MCF 10A (cell line): Measurements from ENCODE around the gene SH3TC1. TPM values are rescaled to one million over a fixed set of nuclear protein-coding genes. Genes with fewer than 3 reads are reported as not detected.
A peak's percentile ranks its signal among the peaks of the same experiment; 100 is the strongest.

Source experiments
- BruUV-seq: library from RNA; stranded (reverse); fragments of 400-500 nt; replicated peaks from 2 replicates; lab custom pipeline; 2021; lab: Mats Ljungman, UMichigan
- CTCF ChIA-PET: fragments of 300-600 bp; sonication (Branson Sonifier 250); formaldehyde crosslinking; extraction: SDS; loops from one replicate; lab custom pipeline; 2021; ENCODE audit warnings: antibody characterized with exemption, inconsistent platforms; lab: Yijun Ruan, JAX
- POLR2A ChIA-PET: fragments of 300-600, 350-650 bp; sonication (Branson Sonifier 250); formaldehyde crosslinking; extraction: SDS; loops from one replicate; lab custom pipeline; 2020; ENCODE audit warnings: antibody characterized with exemption, inconsistent platforms; lab: Yijun Ruan, JAX
- DNase-seq: peaks from one replicate; pipeline ENCODE4 v3.0.0-alpha.2; 2018; ENCODE audit not compliant: unreplicated experiment
- H3K27ac Mint-ChIP-seq: one replicate; pipeline ENCODE4 v1.8.0; 2022; ENCODE audit warnings: mild to moderate bottlenecking, low read depth, mixed read lengths; ENCODE audit not compliant: unreplicated experiment
- H3K27me3 Mint-ChIP-seq: one replicate; pipeline ENCODE4 v1.8.0; 2022; ENCODE audit warnings: mixed read lengths; ENCODE audit not compliant: insufficient read depth, unreplicated experiment
- H3K36me3 Mint-ChIP-seq: one replicate; pipeline ENCODE4 v1.8.0; 2022; ENCODE audit warnings: mild to moderate bottlenecking, moderate library complexity, mixed read lengths; ENCODE audit not compliant: insufficient read depth, unreplicated experiment
- H3K4me1 Mint-ChIP-seq: one replicate; pipeline ENCODE4 v1.8.0; 2022; ENCODE audit warnings: mixed read lengths; ENCODE audit not compliant: insufficient read depth, unreplicated experiment
- H3K4me3 Mint-ChIP-seq: one replicate; pipeline ENCODE4 v1.8.0; 2022; ENCODE audit warnings: mild to moderate bottlenecking, moderate library complexity, mixed read lengths; ENCODE audit not compliant: unreplicated experiment
- H3K9me3 Mint-ChIP-seq: one replicate; pipeline ENCODE4 v1.8.0; 2022; ENCODE audit warnings: mixed read lengths; ENCODE audit not compliant: unreplicated experiment
- intact Hi-C: fragments of 100-400 bp; cut with micrococcal nuclease; formaldehyde crosslinking; loops from 2 replicates; pipeline ENCODE4 v1.14.1; 2022
- total RNA-seq: library from RNA; stranded (reverse); gene quantifications from 2 replicates; pipeline ENCODE4 v1.2.3, GENCODE V29; 2022
- TF ChIP-seq, protein P1 (sequence below): fragments of 200-600 bp; IDR thresholded peaks from one replicate; pipeline ENCODE4 v1.8.0; 2022; ENCODE audit warnings: antibody characterized with exemption, mild to moderate bottlenecking; ENCODE audit not compliant: unreplicated experiment

SH3TC1 gene
- total RNA-seq, 1 experiment from 2014 or later: 28.8 TPM

DNA sequence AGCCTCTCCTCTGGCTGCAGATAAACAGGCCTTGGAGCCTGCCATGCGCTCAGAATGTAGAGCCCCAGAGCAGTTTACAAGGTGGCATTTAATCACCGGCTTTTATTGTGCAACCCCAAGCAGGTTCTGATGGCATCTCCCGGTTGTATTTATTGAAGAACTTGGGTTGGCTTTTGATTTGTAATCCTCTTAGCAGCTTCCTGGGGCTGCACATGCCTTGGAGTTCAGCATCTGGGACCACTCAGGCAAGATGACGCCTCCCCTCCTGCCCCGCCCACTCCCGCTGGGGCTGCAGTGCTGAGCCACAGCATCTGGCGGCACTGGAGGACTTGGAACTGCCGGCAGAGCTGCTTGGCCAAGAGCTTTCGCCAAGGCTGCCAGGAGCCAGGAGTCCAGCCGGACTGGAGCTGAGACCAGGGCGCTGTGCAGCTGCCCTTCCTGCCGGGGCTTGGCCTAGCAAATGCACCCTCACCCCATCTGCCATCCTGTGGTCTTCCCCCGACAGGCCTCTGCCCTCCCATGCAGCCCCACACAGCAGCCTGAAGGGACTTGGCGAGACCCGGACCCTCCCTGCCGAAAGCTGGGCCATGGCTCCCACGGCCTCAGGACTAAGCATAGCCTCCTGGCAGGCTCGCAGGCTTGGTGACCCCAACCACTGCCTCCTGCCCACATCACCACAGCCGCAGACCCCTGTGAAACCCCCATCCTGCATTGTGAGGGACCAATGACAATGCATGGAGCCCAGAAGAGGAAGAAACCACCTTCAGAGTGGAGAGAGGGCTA, 75.9 kb downstream of the SH3TC1 start:
- intact Hi-C loops: loop anchor here (2.0 kb wide), 1 partner anchor 128 kb away; no protein-coding TSS in a partner anchor
- peaks cover 19% of the 10 kb centered on the region for H3K27me3 Mint-ChIP-seq
- TF ChIP-seq, protein P1, sequence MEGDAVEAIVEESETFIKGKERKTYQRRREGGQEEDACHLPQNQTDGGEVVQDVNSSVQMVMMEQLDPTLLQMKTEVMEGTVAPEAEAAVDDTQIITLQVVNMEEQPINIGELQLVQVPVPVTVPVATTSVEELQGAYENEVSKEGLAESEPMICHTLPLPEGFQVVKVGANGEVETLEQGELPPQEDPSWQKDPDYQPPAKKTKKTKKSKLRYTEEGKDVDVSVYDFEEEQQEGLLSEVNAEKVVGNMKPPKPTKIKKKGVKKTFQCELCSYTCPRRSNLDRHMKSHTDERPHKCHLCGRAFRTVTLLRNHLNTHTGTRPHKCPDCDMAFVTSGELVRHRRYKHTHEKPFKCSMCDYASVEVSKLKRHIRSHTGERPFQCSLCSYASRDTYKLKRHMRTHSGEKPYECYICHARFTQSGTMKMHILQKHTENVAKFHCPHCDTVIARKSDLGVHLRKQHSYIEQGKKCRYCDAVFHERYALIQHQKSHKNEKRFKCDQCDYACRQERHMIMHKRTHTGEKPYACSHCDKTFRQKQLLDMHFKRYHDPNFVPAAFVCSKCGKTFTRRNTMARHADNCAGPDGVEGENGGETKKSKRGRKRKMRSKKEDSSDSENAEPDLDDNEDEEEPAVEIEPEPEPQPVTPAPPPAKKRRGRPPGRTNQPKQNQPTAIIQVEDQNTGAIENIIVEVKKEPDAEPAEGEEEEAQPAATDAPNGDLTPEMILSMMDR: no peak

DNA sequence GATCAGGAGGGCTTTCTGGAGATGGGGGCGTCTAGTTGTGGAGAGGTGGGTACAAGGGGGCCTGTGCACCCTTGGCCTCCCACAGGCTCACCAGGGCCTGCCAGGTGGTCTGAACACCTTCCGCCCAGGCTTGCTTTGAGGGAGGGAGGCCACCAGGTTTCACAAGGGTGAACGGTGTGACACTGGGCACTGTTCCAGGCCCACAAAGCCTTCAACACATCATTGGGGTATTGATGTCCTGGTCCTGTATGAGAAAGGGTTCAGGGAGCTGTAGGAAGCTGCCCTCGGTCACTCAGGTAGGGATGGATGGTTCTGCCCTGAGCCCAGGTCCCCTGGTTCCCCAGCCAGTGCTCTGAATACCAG, 76.4 kb downstream of the SH3TC1 start:
- Mint-ChIP-seq H3K9me3 (no peaks in the 10 kb centered on the region), H3K27me3 (peaks cover 15% of the 10 kb centered on the region), H3K4me3 (no peak overlapping the region), H3K27ac (no peak overlapping the region), H3K36me3 (no peaks in the 10 kb centered on the region), H3K4me1 (peaks cover 11% of the 10 kb centered on the region)
- ChIA-PET POLR2A (no interaction called here), CTCF (interaction anchor here (0.6 to 3.0 kb wide), 5 partner anchors 9 to 151 kb away, joined by 3 to 8 read pairs (median 4); no protein-coding TSS in a partner anchor)
- BruUV-seq: no TSS peak
- TF ChIP-seq, protein P1: no peak
- intact Hi-C loops: loop anchor here (2.0 kb wide), 1 partner anchor 127 kb away; no protein-coding TSS in a partner anchor
- DNase-seq: no peak

More for the DNA sequence above, 75.9 kb downstream of the SH3TC1 start:
- ChIA-PET CTCF (interaction anchor here (0.6 to 3.0 kb wide), 5 partner anchors 8 to 127 kb away, joined by 3 to 8 read pairs (median 3); no protein-coding TSS in a partner anchor), POLR2A (no interaction called here)
- Mint-ChIP-seq H3K4me1 (peaks cover 11% of the 10 kb centered on the region), H3K27ac (no peak overlapping the region), H3K4me3 (no peak overlapping the region), H3K36me3 (no peaks in the 10 kb centered on the region), H3K9me3 (no peaks in the 10 kb centered on the region)
- no TSS peak for BruUV-seq
- DNase-seq: peak; percentile 24

DNA sequence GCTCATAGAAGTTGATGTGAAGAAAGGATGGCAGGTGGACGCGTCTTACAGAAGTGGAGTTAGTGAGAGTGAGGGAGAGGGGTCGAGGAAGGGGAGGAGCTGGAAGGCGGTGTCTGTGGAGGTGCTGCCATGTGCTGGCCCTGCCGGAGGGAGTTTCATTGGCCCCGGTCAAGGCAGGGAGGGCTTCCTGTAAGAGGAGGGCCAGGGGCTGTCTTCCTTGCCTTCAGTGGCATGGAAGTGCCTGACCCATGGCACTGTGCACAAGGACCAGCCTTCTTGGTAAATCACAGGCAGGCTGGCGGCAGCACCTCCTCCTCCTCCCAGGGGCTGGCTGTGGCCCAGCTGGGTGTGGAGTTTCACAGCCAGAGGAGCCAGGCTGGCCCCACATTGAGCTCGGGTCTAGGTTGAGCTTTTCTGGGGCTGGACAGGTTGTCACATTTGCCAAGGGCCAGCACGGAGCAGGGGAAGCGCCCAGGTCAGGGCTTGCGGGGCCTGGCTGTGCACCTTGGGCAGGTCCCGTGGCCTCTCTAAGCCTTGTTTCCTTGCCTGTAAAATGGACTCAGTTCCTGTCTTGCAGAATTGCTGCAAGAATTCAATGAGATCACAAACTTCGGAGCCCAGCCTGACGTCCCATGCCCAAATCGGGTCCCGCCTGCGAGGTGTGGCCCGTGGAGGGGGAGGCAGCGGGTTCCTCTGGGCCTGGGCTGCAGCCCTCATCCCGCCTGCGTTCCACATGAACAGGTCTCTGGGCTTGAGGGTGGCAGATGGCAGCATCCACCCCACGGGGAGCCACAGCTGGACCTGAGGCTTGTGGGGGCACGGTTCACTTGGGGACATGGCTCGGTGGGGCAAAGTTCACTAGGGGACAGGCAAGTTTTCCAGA, 77.5 kb downstream of the SH3TC1 start:
- DNase-seq: peak; percentile 58
- peaks cover 11% of the 10 kb centered on the region for H3K4me1 Mint-ChIP-seq
- TF ChIP-seq, protein P1: no peak

More for the DNA sequence above, 77.5 kb downstream of the SH3TC1 start:
- intact Hi-C loops: no loop called here
- Mint-ChIP-seq H3K9me3 (no peaks in the 10 kb centered on the region), H3K27ac (no peak overlapping the region), H3K4me3 (no peak overlapping the region), H3K27me3 (peaks cover 4% of the 10 kb centered on the region), H3K36me3 (no peaks in the 10 kb centered on the region)
- POLR2A ChIA-PET: no interaction called here
- no TSS peak for BruUV-seq
- CTCF ChIA-PET: interaction anchor here (0.6 to 3.0 kb wide), 4 partner anchors 10 to 149 kb away, joined by 3 to 8 read pairs (median 4); no protein-coding TSS in a partner anchor
